DND-41 (cell line): ENCODE measurements around the gene GLRB.
"Not testable (repeated sequence)": the region's sequence is repeated elsewhere in the genome, so short reads cannot be mapped to it uniquely, and the experiment has no call there.

Source experiments
- ATAC-seq: fragments of 200-7000 bp; cut with Tn5 transposase; 3 replicates; pipeline ENCODE4 v1.9.1; 2021; ENCODE audit warnings: low read depth; ENCODE audit not compliant: insufficient read depth
- DNase-seq: peaks from one replicate; pipeline ENCODE4 v3.0.0-alpha.2; 2020
- H2AFZ ChIP-seq: 2 replicates; pipeline ENCODE4 v1.6.0; 2012; ENCODE audit warnings: low read depth, low read length
- H3K27ac ChIP-seq: 2 replicates; pipeline ENCODE4 v1.5.1; 2012; ENCODE audit warnings: low read length, inconsistent platforms
- H3K27me3 ChIP-seq: fragments of 200-600 bp; sonication (generic); 2 replicates; pipeline ENCODE4 v1.6.0; 2012; ENCODE audit warnings: low read length, mild to moderate bottlenecking, inconsistent platforms; ENCODE audit not compliant: insufficient read depth, poor library complexity
- H3K36me3 ChIP-seq: 2 replicates; pipeline ENCODE4 v1.5.1; 2012; ENCODE audit warnings: low read length, inconsistent platforms; ENCODE audit not compliant: insufficient read depth
- H3K4me1 ChIP-seq: 2 replicates; pipeline ENCODE4 v1.5.1; 2012; ENCODE audit warnings: mild to moderate bottlenecking, low read length; ENCODE audit not compliant: insufficient read depth
- H3K4me2 ChIP-seq: 2 replicates; pipeline ENCODE4 v1.6.0; 2012; ENCODE audit warnings: mild to moderate bottlenecking, moderate library complexity, low read length, inconsistent platforms; ENCODE audit not compliant: insufficient read depth
- H3K4me3 ChIP-seq, 2 experiments: fragments of 200-600 bp in 1 of 2; shearing (Covaris generic) in 1 of 2; 2 replicates each; pipeline ENCODE4 v1.5.1; 2012 to 2016; ENCODE audit warnings: inconsistent platforms in 2 of 2, low read length in 2 of 2, mild to moderate bottlenecking in 2 of 2, low read depth in 1 of 2, moderate library complexity in 1 of 2
- H3K79me2 ChIP-seq: 2 replicates; pipeline ENCODE4 v1.6.0; 2012; ENCODE audit warnings: low read length, inconsistent platforms; ENCODE audit not compliant: insufficient read depth
- H3K9ac ChIP-seq: 2 replicates; pipeline ENCODE4 v1.6.0; 2012; ENCODE audit warnings: low read depth, mild to moderate bottlenecking, inconsistent platforms, low read length, moderate library complexity
- H3K9me3 ChIP-seq: 2 replicates; pipeline ENCODE4 v1.5.1; 2012; ENCODE audit warnings: low read length, moderate library complexity, mild to moderate bottlenecking, inconsistent platforms; ENCODE audit not compliant: insufficient read depth, severe bottlenecking
- H4K20me1 ChIP-seq: 2 replicates; pipeline ENCODE4 v1.6.0; 2012; ENCODE audit warnings: low read length; ENCODE audit not compliant: insufficient read depth
- CTCF ChIP-seq: IDR thresholded peaks from 2 replicates; pipeline ENCODE4 v1.5.1; 2012; ENCODE audit warnings: borderline replicate concordance, low read length, moderate library complexity, mild to moderate bottlenecking; ENCODE audit not compliant: poor library complexity, severe bottlenecking; ENCODE audit errors: extremely low read depth
- EZH2 ChIP-seq: IDR thresholded peaks from 3 replicates; pipeline ENCODE4 v1.6.1; 2012; ENCODE audit warnings: borderline replicate concordance, low read depth, mild to moderate bottlenecking, moderate library complexity, low read length, inconsistent platforms; ENCODE audit not compliant: severe bottlenecking

Gene GLRB

GRCh38 chr4:157052429-157053040 is 23.4 kb upstream of the GLRB start:
- Histone ChIP-seq H3K9me3 (no peaks in the 10 kb centered on the region), H3K9ac (no peak overlapping the region), H3K4me1 (no peaks in the 10 kb centered on the region), H4K20me1 (no peaks in the 10 kb centered on the region), H3K27ac (no peak overlapping the region), H2AFZ (no peak overlapping the region), H3K4me2 (no peak overlapping the region), H3K36me3 (no peaks in the 10 kb centered on the region), H3K4me3 (no peak overlapping the region), H3K27me3 (no peaks in the 10 kb centered on the region), H3K79me2 (no peaks in the 10 kb centered on the region)
- DNase-seq (no peak), ATAC-seq (no peak)
- no peak for TF ChIP-seq CTCF
- TF ChIP-seq EZH2 = no peak

- Histone ChIP-seq H3K4me2 (no peak overlapping the region), H3K9ac (no peak overlapping the region)
- no peak for DNase-seq
Measured at GRCh38 chr4:157057218-157057617, 18.7 kb upstream of the GLRB start.

GRCh38 chr4:157058899-157059298 is 17.1 kb upstream of the GLRB start:
- not testable (repeated sequence) for H3K4me3 ChIP-seq, H3K79me2 ChIP-seq, H3K36me3 ChIP-seq

More at GRCh38 chr4:157057218-157057617, 18.7 kb upstream of the GLRB start:
- H3K27ac ChIP-seq = no peak overlapping the region
- H3K36me3 ChIP-seq = no peaks in the 10 kb centered on the region
- H3K4me3 ChIP-seq = no peak overlapping the region
- no peak overlapping the region for H2AFZ ChIP-seq
- no peaks in the 10 kb centered on the region for H3K79me2 ChIP-seq
- TF ChIP-seq EZH2 (no peak), CTCF (no peak)
- H3K27me3 ChIP-seq = no peaks in the 10 kb centered on the region
- no peaks in the 10 kb centered on the region for H3K9me3 ChIP-seq
- H3K4me1 ChIP-seq = no peaks in the 10 kb centered on the region
- H4K20me1 ChIP-seq = no peaks in the 10 kb centered on the region
- no peak for ATAC-seq

GRCh38 chr4:157072002-157072401 is 3.9 kb upstream of the GLRB start:
- H3K4me1 ChIP-seq = no peaks in the 10 kb centered on the region
- no peak overlapping the region for H2AFZ ChIP-seq
- no peak for TF ChIP-seq CTCF
- TF ChIP-seq EZH2 = no peak
- no peaks in the 10 kb centered on the region for H4K20me1 ChIP-seq
- no peak overlapping the region for H3K4me2 ChIP-seq
- H3K9me3 ChIP-seq = no peaks in the 10 kb centered on the region
- no peak overlapping the region for H3K9ac ChIP-seq
- H3K27ac ChIP-seq = no peak overlapping the region
- ATAC-seq = no peak
- no peaks in the 10 kb centered on the region for H3K27me3 ChIP-seq
- no peaks in the 10 kb centered on the region for H3K79me2 ChIP-seq
- no peaks in the 10 kb centered on the region for H3K36me3 ChIP-seq
- no peak overlapping the region for H3K4me3 ChIP-seq
- no peak for DNase-seq

More at GRCh38 chr4:157058899-157059298, 17.1 kb upstream of the GLRB start:
- H3K27me3 ChIP-seq, H2AFZ ChIP-seq, H4K20me1 ChIP-seq, H3K9ac ChIP-seq, H3K27ac ChIP-seq, H3K4me1 ChIP-seq, ATAC-seq, H3K9me3 ChIP-seq, H3K4me2 ChIP-seq, DNase-seq: not testable (repeated sequence)
